GM18505 (cell line): ENCODE data around the gene CD28.
"Not testable (repeated sequence)": the region's sequence is repeated elsewhere in the genome, so short reads cannot be mapped to it uniquely, and the experiment has no call there.

Experiments used
- ATAC-seq: cut with Tn5 transposase; IDR thresholded peaks from one replicate; pipeline ENCODE4 v1.9.1; 2021; ENCODE audit not compliant: unreplicated experiment
- POLR2A ChIP-seq: IDR thresholded peaks from 4 replicates; pipeline ENCODE4 v1.6.1; 2011; ENCODE audit warnings: borderline replicate concordance; ENCODE audit not compliant: insufficient read depth, insufficient read length; ENCODE audit errors: extremely low read depth

CD28 gene

DNA sequence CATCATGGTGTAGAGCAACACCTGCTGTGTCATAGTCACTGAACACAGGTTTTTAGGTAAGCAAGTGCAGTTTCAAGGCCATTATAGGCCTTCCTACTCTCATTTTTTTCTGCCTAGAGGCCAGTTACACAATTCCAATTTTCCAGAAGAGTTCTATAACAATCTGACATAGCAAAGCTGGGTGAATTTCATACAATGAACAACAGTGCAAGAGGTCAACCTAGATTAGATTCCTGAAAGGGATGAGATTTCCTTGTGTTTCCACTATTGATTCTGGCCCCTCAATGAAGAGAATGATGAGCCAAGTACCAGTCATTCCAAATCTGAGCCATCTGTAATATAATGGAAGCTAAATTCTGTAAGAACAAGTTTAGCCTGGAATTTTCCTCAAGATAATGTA is 15.3 kb upstream of the CD28 start:
- no peak for TF ChIP-seq POLR2A
- no peak for ATAC-seq

DNA sequence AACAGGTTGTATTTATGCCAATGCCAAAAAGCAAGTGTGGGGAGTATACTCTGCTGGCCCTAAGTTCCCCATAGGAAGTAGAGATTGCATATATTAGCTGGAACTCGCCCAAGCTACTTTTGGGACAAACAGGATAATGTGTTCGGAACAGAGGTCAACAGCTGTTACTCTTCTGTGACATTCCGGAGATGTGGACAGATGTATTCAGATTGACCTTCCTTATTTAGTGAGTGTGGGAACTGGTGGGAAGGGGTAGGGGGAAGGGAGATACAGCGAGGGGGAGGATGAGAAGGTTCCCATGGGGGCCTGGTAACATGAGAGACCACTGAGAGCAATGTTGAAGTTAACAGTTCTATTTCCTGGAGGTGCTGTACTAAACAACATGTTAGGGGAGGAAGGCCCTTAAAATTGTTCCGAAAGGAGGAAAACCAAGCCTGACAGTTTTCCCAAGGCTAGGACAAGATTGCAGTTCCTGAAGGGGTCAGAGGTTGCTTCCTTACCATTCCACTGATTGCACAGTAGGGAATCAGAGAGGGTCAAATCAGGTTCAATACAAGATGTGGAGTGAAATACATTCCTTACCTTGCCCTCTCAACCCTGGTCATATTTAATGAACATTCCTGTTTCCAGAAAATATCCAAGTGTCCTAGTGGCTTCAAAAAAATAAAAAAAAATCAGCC is 14.3 kb upstream of the CD28 start:
- no peak for ATAC-seq
- TF ChIP-seq POLR2A: no peak

DNA sequence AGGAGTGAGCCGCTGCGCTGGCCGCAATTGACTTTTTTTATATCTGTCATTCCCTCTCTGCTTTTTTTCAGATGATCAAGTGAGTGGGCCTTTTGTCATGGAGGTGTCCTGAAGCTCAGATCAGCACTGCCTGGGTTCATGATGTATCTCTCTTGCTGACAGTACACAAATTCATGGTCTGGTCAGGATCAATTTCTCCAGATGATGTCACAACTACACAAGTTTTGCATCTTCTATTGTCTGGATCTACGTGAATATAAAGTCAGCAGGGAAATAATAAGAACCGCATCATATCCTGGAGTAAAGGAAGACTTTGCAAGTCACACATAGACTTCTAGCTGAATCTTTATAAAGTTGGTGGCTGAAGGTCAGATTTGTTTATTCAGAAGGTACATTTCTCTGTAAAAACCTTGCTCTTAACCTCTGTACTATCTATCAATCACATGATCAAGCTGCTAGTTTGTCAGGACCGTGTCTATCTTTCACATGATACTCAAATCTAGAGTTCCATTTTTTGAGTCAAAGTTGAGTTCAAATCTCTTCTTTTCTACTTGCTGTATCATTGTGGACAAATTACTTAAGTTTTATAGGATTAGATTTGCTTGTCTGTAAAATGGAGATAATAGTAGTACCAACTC is 13.1 kb upstream of the CD28 start:
- TF ChIP-seq POLR2A: no peak
- no peak for ATAC-seq

DNA sequence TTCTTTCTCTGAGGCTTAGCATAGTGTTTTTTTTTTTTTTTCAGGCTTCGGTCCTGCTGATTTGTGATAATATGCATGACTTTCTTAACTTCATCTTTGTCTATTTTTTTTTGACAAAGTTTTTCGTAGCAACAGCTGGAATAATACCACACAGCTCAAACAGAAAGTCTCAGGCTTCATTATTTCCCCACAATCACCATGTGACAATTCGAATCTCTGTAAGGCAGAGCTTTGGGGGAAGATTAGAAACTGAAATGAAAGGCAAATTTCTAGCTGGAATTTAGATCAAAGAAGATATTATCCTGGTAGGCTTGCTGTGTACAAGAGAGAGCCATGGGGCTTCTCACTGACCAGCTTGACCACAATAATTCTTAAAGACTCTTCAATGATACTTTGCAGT is 12.2 kb upstream of the CD28 start:
- no peak for ATAC-seq
- no peak for TF ChIP-seq POLR2A

DNA sequence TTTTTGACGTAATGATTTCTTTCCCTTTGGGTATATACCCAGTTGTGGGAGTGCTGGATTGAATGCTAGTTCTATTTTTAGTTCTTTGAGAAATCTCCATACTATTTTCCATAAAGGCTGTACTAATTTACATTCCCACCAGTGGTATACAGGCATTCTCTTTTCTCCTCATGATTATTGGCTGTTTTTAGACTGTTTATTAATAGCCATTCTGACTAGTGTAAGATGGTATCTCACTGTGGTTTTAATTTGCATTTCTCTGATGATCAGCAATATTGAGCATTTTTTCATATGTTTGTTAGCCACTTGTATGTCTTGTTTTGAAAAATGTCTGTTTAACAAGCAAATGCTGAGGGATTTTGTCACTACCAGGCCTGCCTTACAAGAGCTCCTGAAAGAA is 9.2 kb upstream of the CD28 start:
- TF ChIP-seq POLR2A: no peak
- ATAC-seq: no peak

DNA sequence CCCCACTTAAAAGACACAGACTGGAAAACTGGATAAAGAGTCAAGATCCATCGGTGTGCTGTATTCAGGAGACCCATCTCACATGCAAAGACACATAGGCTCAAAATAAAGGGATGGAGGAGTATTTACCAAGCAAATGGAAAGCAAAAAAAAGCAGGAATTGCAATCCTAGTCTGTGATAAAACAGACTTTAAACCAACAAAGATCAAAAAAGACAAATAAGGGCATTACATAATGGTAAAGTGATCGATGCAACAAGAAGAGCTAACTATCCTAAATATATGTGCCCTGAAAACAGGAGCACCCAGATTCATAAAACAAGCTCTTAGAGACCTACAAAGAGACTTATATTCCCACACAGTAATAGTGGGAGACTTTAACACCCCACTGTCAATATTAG is 8.7 kb upstream of the CD28 start:
- not testable (repeated sequence) for ATAC-seq

DNA sequence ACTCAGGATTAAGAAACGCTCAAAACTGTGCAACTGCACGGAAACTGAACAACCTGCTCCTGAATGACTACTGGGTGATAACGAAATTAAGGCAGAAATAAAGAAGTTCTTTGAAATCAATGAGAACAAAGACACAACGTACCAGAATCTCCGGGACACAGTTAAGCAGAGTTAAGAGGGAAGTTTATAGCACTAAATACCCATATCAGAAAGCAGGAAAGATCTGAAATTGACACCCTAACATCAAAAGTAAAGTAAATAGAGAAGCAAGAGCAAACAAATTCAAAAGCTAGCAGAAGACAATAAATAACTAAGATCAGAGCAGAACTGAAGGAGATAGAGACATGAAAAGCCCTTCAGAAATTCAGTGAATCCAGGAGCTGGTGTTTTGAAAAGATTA is 8.0 kb upstream of the CD28 start:
- not testable (repeated sequence) for ATAC-seq

DNA sequence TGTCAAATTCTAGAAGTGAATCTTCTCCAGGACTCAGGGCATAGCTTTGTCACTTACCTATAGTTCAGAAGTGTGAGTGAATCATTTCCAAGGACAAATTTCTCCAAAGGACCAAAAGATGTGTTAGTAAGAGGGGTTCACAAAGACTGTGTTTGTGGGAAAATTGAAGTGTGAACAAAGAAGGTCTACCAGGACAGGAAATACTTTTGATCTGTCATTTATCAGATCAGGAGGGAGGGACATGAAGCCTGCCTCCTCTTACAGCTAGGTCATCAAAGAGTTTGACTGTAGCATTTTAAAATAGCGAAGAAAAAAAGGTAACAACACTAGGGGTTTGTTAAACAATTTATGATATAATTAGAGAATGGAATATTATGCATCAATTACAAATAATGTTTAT is 2.0 kb upstream of the CD28 start:
- no peak for TF ChIP-seq POLR2A
- ATAC-seq: no peak

DNA sequence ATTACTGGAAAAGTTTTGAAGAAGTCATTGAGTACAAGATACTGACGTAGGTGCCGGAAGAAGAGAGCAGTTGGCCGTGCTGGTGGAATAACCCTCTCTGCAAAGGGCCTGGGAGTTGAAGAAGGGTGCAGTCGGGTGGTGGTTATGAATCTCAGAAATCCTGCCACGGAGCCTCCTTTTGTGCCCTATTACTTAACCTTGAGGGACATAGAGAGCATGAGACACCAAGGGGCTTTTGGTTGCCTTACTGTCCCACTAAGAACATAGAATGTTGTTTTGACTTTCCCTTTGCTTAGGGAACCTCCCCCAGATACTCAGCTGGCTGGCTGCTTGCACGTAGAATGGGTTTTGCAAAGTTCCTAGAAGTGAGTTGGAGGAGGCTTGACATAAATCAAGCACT is 1.3 kb upstream of the CD28 start:
- TF ChIP-seq POLR2A: no peak
- no peak for ATAC-seq

DNA sequence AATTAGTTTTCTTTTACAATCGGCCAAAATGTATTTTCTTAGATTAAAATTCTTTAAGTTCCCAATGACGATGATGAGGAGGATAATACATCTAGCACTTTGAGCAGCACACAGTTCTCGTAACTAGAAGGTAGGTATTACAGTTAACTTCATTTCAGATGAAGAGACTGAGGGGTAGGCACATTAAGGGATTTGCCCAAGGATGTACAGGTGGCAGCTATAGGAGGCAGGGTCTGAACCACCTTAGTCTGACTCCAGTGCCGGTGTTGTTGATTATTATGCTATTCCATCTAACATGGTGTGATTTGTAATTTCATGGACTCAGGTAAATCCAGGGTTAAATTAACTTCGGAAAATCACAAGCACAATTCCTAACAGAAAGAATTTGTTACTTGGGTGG is 1.1 kb downstream of the CD28 start:
- no peak for TF ChIP-seq POLR2A
- ATAC-seq: no peak

DNA sequence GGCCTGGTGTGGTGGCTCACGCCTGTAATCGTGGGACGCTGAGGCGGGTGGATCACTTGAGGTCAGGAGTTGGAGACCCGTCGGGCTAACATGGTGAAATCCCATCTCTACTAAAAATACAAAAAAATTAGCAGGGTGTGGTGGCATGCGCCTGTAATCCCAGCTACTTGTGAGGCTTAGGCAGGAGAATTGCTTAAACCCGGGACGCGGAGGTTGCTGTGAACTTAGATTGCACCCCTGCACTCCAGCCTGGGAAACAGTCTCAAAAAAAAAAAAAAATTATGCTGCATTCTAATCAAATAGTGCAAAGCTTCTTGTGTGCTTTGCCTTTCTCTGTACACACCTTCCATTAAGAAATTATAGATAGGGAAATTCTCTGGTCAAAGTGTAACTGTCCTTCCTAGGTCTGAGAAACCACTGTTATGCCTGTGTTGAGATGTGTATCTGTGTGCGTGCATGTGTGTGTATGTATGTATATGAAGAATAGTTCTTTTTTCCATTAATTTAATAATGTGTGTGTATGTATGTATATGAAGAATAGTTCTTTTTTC is 2.5 kb downstream of the CD28 start:
- no peak for ATAC-seq
- no peak for TF ChIP-seq POLR2A

DNA sequence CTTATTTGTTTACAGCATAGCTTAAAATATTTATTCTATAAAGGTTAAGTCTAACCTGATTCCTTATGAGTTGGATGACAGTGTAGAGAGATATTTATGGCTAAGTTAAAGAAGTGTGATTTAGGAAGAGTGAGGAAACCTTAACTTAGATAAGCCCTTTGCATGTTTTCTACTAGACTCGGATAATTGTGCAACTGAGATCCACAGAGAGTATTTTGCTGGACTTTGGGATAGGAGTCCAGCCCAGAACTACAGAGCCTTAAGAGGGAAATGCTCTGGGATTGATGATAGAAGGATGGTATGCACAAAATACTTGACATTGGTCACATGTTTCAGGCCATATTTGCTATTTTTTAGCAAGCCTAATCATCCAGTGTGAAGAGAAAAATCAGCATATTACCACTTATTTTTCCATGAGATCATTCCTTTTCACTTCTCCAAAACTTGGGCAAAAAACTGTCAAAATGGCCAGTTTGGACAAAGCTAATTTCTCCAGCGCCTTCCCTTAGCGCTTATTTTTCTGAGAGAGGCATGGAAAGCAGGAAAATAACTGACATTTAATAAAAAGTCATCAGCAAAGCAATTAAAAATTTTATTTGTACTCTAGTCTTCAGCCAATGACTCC is 3.1 kb downstream of the CD28 start:
- ATAC-seq: no peak
- no peak for TF ChIP-seq POLR2A

DNA sequence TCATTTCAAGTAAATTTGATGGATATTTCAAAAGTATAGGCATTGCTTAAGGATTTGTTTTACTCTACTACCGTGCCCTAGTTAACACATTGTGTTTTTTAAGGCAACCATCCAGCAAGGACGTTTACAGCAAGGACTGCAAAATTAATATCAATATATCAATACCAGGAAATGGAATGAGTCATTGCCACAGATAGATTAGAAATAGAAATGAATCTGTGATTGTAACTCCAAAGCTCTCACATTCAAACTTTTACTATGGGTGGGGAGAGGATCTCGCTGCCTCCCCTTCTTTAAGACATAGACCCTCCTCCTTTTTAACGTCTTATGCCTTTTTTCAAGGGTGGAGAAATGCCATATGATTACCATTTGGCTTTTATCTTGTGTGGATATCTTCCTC is 3.8 kb downstream of the CD28 start:
- ATAC-seq: no peak
- no peak for TF ChIP-seq POLR2A

DNA sequence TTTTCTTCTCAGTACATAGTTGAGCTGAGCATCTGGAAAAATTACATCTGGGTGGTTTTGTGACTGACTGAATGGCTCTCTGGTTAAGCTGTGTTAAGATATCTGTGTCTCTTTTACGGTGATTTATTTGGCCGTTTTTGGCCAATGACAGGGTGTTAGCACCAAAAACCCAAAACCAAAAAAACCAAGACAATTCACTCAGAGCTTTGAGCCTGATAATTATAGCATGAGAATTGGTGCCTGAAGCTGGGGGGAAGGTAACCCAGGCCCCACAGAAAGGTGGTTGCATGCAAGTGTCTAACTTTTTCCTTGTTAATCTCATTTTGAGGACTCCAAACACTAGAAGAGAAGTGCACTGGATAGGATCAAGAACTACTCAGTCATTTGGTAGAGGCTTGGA is 4.5 kb downstream of the CD28 start:
- no peak for ATAC-seq
- no peak for TF ChIP-seq POLR2A
